ENCODE data around the gene PRSS56. TPM values are rescaled to one million over a fixed set of nuclear protein-coding genes. Genes with fewer than 3 reads are reported as not detected.

Gene PRSS56
- total and polyA plus RNA-seq, 2 donors from 2014 or later = not detected

DNA sequence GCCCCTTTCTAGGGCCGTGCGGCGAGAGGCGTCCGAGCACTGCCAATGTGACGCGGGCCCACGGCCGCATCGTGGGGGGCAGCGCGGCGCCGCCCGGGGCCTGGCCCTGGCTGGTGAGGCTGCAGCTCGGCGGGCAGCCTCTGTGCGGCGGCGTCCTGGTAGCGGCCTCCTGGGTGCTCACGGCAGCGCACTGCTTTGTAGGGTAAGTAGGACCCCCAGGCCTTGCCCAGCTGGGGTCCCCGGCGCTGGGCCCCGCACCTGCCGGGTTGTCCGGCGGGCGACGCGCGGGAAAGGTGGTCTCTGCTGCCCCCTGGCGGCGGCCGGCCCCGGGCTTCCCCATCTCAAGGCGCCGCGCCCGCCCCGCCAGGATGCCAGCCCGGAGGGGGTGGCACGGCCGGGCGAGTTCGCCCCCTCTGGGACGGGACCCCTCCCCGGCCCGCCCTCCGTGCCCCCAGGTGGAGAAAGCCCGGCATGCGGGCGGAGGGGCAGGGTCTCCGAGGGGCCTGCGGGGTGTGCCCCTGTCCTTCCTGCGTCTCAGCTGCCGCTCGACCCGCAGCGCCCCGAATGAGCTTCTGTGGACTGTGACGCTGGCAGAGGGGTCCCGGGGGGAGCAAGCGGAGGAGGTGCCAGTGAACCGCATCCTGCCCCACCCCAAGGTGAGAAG is 1.9 kb downstream of the PRSS56 start:
- Histone ChIP-seq H3K4me3 (ENCODE audit: low read length in 3 of 3) (no peak overlapping the region), H3K4me1 (ENCODE audit: control insufficient read depth in 2 of 3, insufficient read depth in 2 of 3, low read depth in 1 of 3, low read length in 3 of 3) (peaks cover 0 to 3% (median 0%) of the 10 kb centered on the region in 3 donors), H3K9me3 (ENCODE audit: control insufficient read depth in 2 of 3, insufficient read depth in 1 of 3, low read length in 3 of 3) (no peaks in the 10 kb centered on the region), H3K27ac (ENCODE audit: low read depth in 2 of 2, low read length in 2 of 2) (no peak overlapping the region), H3K36me3 (ENCODE audit: control insufficient read depth in 2 of 3, insufficient read depth in 3 of 3, low read length in 3 of 3) (no peaks in the 10 kb centered on the region), H3K27me3 (ENCODE audit: control insufficient read depth, insufficient read depth, low read length) (peaks cover 5% of the 10 kb centered on the region), H3K9ac (ENCODE audit: low read length in 3 of 3) (no peak overlapping the region)
- intact Hi-C loops (cut with DNase I) = no loop called here
- DNase-seq (peak in 3 of 5 donors; percentile 54 to 78 (median 57)), FAIRE-seq (no peak)
- TF ChIP-seq CTCF (IDR thresholded peaks at IDR 0.05; ENCODE audit: borderline replicate concordance, extremely low read depth, insufficient read depth) = peak; percentile 72

GRCh38 chr2:232522623-232523401 is 2.6 kb downstream of the PRSS56 start:
- Histone ChIP-seq H3K9me3 (ENCODE audit: control insufficient read depth in 2 of 3, insufficient read depth in 1 of 3, low read length in 3 of 3) (no peaks in the 10 kb centered on the region), H3K9ac (ENCODE audit: low read length in 3 of 3) (no peak overlapping the region), H3K36me3 (ENCODE audit: control insufficient read depth in 2 of 3, insufficient read depth in 3 of 3, low read length in 3 of 3) (no peaks in the 10 kb centered on the region), H3K4me1 (ENCODE audit: control insufficient read depth in 2 of 3, insufficient read depth in 2 of 3, low read depth in 1 of 3, low read length in 3 of 3) (peaks cover 0 to 3% (median 0%) of the 10 kb centered on the region in 3 donors), H3K4me3 (ENCODE audit: low read length in 3 of 3) (no peak overlapping the region), H3K27me3 (ENCODE audit: control insufficient read depth, insufficient read depth, low read length) (peaks cover 5% of the 10 kb centered on the region), H3K27ac (ENCODE audit: low read depth in 2 of 2, low read length in 2 of 2) (no peak overlapping the region)
- no peak for TF ChIP-seq CTCF (IDR thresholded peaks at IDR 0.05; ENCODE audit: borderline replicate concordance, extremely low read depth, insufficient read depth)
- FAIRE-seq (no peak), DNase-seq (no peak)
- intact Hi-C loops (cut with DNase I) = no loop called here

DNA sequence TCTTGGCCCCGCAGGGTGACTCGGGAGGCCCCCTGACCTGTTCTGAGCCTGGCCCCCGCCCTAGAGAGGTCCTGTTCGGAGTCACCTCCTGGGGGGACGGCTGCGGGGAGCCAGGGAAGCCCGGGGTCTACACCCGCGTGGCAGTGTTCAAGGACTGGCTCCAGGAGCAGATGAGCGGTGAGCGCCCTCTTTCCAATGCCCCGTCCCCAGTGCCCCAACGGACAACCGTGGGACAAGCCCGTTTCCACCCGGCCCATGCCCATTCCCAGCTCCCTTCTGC is 3.2 kb downstream of the PRSS56 start:
- no peaks in the 10 kb centered on the region for H3K9me3 ChIP-seq (ENCODE audit: control insufficient read depth in 2 of 3, insufficient read depth in 1 of 3, low read length in 3 of 3)
- no peak overlapping the region for H3K4me3 ChIP-seq (ENCODE audit: low read length in 3 of 3)
- peaks cover 5% of the 10 kb centered on the region for H3K27me3 ChIP-seq (ENCODE audit: control insufficient read depth, insufficient read depth, low read length)
- H3K4me1 ChIP-seq (ENCODE audit: control insufficient read depth in 2 of 3, insufficient read depth in 2 of 3, low read depth in 1 of 3, low read length in 3 of 3) = peaks cover 0 to 3% (median 0%) of the 10 kb centered on the region in 3 donors
- H3K36me3 ChIP-seq (ENCODE audit: control insufficient read depth in 2 of 3, insufficient read depth in 3 of 3, low read length in 3 of 3) = no peaks in the 10 kb centered on the region
- intact Hi-C loops (cut with DNase I) = no loop called here
- no peak overlapping the region for H3K27ac ChIP-seq (ENCODE audit: low read depth in 2 of 2, low read length in 2 of 2)
- no peak for TF ChIP-seq CTCF (IDR thresholded peaks at IDR 0.05; ENCODE audit: borderline replicate concordance, extremely low read depth, insufficient read depth)
- no peak for DNase-seq
- H3K9ac ChIP-seq (ENCODE audit: low read length in 3 of 3) = no peak overlapping the region
- no peak for FAIRE-seq

Data from kidney (tissue), 14 donors.